ENCODE results near the gene GREB1.

The GREB1 gene

GRCh38 chr2:11563784-11564666 lies 30.2 kb downstream of the GREB1 start:
- no peak for DNase-seq

- DNase-seq = no peak
Measured at GRCh38 chr2:11564816-11565567, 31.1 kb downstream of the GREB1 start.

DNA sequence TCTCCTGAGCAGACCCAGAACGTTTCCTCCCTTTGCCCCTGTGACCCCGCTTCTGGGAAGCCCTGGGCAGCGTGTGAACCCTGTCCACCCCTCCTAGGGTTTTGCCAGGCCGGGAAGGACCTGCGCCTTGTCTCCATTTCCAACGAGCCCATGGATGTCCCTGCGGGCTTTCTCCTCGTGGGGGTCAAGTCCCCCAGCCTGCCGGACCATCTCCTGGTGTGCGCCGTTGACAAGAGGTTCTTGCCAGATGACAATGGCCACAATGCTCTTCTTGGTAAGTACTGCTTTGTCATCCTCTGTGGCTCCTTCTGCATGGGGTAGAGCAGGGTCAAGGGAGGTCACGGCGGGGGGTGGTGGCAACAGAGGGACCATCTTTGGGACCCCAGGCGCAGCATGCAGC lies 32.5 kb downstream of the GREB1 start:
- DNase-seq = no peak

DNA sequence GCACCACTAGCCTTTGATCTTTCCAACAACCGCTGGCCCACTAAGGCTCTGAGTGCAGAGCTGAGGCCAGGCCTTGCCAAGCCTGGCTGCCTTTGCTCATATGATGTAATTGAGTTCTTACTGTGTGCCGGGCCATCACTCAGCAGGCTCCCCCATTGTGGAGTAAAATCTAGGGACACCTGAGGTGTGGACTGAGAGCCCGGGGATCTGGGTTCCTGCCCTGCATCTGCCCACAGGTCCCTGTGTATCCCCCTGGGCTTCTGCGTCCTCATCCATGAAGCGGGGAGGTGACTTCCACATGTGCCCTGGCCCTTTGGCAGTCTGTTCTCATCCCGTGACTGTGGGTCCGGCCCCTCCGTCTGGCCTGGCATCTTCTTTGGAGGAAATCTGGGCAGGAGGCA lies 33.8 kb downstream of the GREB1 start:
- DNase-seq = no peak

- no peak for DNase-seq
Measured at GRCh38 chr2:11568436-11568835, 34.6 kb downstream of the GREB1 start.

DNA sequence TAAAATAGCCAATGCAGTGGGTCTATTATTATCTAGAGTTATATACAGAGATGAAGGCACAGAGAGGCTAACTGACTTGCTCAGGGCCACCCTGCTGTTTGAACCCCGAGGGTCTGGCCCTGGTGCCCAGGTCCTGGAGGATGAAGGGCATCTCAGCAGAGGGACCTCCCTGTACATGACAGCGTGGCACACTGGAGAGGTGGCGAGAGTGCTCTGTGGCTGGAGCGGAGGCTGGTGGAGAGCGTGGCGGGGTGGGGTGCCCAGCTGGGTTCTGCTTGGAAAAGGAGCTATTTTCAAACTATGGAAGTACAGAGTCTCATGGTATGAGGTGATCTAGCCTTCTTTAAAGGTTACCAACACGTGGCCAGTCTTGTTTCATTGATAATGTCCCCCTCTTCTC lies 35.8 kb downstream of the GREB1 start:
- DNase-seq = no peak

DNA sequence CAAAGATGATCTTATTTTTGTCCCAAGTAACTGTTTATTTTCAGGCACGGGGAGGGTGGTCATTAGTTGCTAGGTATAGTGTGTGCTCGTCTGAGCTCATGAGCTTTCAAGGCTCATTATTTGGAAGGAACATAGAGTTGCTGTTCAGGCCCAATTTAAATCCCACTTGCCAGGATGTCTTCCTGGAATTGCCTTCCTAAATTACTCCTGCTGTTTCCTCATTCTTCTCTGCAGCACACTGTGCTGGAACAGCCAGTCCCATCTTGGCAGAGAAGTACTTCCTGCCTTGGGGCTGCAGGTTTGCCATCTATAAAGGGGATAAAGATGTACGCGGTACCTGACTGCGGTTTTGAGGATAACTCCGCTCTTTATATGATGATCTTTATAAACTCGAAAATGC lies 37.3 kb downstream of the GREB1 start:
- DNase-seq = no peak

GRCh38 chr2:11572996-11573395 lies 39.2 kb downstream of the GREB1 start:
- no peak for DNase-seq

DNA sequence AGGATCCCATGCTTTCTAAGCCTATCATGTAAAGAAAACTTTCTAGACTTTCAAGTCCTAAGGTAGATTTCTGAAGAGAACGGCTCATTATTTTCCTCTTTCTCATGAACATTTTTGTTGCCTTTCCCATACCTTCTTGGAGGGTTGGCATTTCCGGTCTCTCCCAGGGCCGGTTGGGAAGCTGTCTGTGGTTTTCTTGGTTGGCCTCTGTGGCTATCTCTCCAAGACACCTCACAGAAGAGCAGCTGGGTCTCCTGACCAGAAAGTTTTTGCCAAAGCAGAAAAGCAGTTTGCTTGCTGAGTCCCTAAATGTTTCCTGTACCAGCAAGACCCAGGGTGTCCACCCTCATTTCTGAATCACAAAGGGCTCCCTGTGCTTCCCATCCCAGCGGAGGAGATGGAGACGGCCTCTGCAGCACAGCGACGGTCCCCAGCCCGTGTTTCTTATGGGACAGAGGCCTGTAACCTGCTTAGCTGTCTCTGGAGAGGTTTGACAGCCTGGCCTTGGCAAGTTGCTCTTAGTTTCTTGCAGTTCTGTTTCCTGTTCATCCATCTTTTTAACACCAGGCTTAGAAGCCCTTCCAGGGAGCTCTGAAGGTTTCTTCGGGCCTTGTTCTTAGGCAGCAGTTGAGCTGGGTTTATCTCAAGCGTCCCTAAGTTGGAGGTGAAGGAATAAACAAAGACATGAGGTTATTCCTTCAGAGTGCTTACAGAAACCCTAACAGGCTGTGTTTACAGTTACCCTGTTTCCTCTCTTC lies 39.8 kb downstream of the GREB1 start:
- no peak for DNase-seq

- DNase-seq = no peak
Measured at GRCh38 chr2:11574176-11575046, 40.6 kb downstream of the GREB1 start.

- DNase-seq = no peak
Measured at GRCh38 chr2:11576398-11576797, 42.6 kb downstream of the GREB1 start.

- no peak for DNase-seq
Measured at GRCh38 chr2:11577101-11577883, 43.4 kb downstream of the GREB1 start.

GRCh38 chr2:11578081-11578948 lies 44.5 kb downstream of the GREB1 start:
- no peak for DNase-seq

DNA sequence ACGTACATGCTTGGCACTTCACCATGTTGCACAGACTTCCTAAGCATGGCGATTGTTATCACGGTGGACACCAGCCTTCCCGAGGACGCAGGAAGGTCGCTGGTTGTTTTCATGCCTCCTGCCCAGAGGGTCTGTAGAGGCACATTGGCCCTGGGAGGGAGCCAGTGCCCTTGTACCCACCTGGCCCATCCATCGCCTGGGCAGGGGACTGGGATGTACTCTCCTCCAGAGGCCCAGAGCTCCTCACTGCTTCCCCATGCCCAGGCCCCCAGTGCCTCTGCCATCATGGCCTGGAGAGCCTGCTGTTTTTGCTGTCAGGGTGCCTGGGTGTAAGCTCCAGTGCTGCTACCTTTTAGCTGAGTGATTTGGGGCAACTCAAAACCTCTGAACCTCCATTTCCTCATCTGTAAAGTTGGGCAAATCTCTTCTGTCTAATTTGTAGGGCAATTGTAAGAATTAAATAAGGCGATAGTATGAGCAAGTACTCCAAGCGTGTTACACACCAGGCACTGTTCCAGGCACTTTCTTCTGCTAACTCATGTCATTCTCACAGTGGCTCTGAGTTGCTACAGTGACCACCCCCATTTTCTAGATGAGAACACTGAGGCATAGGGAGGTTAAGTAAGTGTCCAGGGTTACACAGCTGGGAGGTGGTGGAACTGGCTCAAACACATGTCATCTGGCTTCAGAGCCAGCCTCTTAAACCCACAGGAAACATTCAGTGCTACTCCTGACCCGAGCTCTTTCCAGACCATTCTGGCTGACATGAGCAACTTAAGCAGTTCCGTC lies 45.3 kb downstream of the GREB1 start:
- no peak for DNase-seq

DNA sequence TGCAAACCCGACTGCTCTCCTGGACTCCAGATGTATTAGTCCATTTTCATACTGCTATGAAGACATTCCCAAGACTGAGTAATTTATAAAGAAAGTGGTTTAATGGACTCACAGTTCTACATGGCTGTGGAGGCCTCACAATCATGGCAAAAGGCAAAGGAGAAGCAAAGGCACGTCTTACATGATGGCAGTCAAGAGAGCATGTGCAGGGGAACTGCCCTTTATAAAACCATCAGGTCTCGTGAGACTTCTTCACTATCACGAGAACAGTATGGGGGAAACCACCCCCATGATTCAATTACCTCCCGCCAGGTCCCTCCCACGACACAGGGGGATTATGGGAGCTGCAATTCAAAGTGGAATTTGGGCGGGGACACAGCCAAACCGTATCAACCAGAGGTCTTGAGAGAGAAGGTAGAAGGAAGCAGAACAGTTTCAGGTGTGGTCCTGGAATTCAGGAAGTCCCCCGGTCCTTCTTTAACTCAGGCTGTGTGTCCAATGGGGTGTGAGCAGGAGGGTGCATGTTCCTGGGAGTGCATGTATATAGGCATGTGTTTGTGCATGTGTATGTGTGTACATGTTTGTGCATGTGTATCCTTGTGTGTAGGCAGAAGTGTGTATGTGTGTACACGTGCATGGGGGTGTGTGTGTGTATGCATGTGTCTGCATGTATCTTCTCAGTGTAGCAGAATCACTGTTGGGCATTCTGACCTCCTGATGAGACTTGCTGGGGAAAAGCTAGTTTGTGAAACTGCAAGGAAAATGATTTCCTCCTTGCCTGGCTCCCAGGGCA lies 46.2 kb downstream of the GREB1 start:
- DNase-seq = no peak

DNA sequence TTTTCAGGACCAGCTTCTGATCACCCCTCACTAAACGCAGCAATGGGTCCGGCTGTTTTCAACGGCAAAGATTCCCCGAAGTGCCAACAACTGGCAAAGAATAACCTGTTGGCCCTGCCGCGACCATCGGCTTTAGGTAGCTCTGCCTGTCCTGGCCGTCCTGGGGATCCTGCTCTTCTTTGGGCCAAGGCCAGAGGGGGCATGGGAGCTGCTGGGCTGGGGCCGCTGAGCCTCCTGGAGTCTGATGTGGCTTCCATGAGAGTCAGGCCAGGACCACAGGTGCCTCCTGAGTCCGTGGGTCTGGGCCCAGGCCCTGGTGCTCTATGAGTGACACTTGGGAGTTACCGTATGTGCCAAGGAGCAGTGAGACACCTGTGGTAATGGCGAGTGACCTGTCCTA lies 46.9 kb downstream of the GREB1 start:
- DNase-seq = no peak

DNA sequence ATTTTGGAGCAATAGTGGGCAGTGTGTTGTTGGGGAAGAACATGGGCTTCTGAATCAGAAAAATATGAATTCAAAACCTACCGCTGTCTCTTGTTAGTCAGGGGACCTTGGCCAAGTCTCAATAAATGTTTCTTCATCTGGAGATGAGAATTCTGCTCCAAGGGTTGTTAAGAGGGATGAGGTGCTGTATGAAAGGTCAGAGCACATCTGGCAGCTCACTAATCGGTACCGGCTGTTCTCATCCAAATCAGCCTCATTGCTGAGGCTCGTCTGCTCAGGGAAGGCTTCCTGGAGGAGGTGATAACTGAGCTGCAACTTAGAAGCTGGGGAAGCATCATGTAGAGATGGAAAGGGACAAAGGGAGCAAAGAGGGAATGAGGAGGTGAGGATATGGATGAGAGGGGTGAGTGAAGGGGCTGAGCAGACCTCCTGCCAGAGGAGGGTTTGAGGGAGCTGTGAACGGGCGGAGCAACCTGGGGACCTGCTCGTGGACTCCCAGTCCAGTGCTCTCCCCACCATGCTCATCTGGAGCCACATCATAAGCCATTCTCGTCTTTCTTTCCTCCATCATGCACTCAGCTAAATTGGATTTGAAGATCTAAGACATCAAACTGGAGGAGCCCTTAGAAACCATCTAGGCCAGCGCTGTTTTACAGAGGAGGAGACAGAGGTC lies 47.4 kb downstream of the GREB1 start:
- no peak for DNase-seq
